ENCODE measurements around the gene ZNF670. TPM values are rescaled to one million over a fixed set of nuclear protein-coding genes. Genes with fewer than 3 reads are reported as not detected.

Gene ZNF670
- total RNA-seq, 4 donors from 2014 or later = 2.1 to 4.3 (median 2.5) TPM

DNA sequence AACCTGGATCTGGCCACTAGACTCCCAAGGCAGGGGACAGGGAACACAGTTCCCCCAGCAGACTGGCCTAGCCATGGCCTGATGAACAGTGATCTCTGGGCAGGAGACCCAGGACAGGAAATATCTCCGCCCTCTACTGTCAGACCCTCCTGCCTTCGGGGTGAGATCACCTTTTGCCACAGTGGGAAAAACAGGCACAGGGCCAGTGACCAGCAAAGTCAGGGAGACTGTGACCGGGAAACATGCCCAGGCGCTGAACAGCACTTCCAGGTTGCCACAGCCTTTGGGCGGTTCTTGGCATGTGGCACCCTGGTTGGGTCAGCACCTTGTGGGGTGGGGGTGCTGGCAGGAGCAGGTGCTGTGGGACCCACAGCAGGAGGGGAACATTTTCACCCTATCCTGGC is 34.5 kb upstream of the ZNF670 start:
- no peaks in the 10 kb centered on the region for H3K27me3 ChIP-seq
- TF ChIP-seq EP300 (IDR thresholded peaks at IDR 0.05) (no peak), POLR2AphosphoS5 (IDR thresholded peaks at IDR 0.05) (no peak)
- TF ChIP-seq, protein P1, sequence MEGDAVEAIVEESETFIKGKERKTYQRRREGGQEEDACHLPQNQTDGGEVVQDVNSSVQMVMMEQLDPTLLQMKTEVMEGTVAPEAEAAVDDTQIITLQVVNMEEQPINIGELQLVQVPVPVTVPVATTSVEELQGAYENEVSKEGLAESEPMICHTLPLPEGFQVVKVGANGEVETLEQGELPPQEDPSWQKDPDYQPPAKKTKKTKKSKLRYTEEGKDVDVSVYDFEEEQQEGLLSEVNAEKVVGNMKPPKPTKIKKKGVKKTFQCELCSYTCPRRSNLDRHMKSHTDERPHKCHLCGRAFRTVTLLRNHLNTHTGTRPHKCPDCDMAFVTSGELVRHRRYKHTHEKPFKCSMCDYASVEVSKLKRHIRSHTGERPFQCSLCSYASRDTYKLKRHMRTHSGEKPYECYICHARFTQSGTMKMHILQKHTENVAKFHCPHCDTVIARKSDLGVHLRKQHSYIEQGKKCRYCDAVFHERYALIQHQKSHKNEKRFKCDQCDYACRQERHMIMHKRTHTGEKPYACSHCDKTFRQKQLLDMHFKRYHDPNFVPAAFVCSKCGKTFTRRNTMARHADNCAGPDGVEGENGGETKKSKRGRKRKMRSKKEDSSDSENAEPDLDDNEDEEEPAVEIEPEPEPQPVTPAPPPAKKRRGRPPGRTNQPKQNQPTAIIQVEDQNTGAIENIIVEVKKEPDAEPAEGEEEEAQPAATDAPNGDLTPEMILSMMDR (IDR thresholded peaks at IDR 0.05) = no peak
- H3K9me3 ChIP-seq = no peaks in the 10 kb centered on the region
- no peak for DNase-seq (ENCODE audit: low spot score in 2 of 2)
- no peak overlapping the region for H3K4me3 ChIP-seq
- peaks cover 22% of the 10 kb centered on the region for H3K4me1 ChIP-seq
- no peaks in the 10 kb centered on the region for H3K36me3 ChIP-seq
- WGBS = 73% methylated on average over 5 of the region's 5 CpGs
- no peak overlapping the region for H3K27ac ChIP-seq

DNA sequence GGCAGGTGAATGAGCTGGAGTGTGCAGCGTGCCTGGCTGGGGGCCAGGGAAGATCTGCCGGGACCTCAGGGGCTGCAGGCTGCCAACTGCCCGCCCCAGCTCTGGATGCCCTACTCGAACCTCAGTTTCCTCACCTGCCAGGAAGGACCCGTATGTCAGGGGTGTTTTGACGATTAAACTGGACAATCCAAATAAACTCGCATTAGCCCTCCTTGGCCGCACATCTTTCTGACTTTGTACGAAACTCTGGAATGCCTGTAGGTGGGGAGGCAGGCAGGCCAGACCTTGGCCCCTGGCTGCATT is 33.8 kb upstream of the ZNF670 start:
- Histone ChIP-seq H3K27ac (peak overlapping the region; percentile 76), H3K4me1 (peaks cover 22% of the 10 kb centered on the region)

DNA sequence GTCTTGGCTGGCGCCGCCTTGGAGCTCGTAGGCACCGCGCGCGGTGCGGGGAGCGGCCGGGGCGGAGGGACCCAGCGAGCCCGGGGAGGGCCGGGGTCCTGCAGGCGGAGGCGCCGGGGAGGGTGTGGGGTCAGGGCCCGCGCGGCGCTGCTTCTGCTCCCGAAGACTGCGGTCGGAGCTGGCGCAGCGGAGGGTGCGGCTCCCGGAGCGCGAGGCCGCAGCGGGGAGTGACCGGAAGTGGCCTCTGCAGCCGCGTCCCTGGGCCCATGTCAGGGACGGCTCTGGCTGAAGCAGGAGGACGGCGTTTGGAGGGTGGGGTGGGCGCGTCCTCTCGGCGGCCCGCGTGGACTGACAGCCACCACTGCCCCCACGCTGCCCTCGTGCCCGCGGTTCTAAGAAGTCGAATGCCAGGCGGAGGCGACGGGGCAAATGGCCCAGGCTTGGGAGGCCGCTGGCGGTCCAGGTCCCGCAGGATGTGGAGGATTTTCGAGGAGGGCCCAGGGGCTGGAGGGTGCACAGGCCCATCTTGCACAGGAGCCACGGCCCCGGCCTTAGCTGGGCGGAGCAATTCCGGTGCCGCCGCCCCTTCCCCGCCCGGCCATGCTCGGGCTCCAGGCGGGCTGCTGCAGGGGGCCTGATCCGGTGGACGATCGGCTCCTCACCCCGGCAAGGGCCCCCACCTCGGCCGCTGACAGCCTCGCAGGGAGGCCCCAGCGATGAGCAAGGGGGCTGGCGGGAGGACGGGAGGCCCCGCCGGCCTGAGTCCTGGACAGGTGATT is 33.3 kb upstream of the ZNF670 start:
- H3K27ac ChIP-seq = peak overlapping the region; percentile 76
- TF ChIP-seq, protein P1 (IDR thresholded peaks at IDR 0.05) = no peak
- TF ChIP-seq POLR2AphosphoS5 (IDR thresholded peaks at IDR 0.05) = peak in 1 of 3 donors; percentile 51
- TF ChIP-seq EP300 (IDR thresholded peaks at IDR 0.05) = no peak
- TF ChIP-seq POLR2A (IDR thresholded peaks at IDR 0.05) = peak in 1 of 2 donors; percentile 52
- peak in 1 of 2 donors; percentile 78 for DNase-seq (ENCODE audit: low spot score in 2 of 2)

More for the DNA sequence above, 33.8 kb upstream of the ZNF670 start:
- no peak for DNase-seq (ENCODE audit: low spot score in 2 of 2)
- Histone ChIP-seq H3K27me3 (no peaks in the 10 kb centered on the region), H3K4me3 (peak overlapping the region; percentile 79), H3K36me3 (no peaks in the 10 kb centered on the region), H3K9me3 (no peaks in the 10 kb centered on the region)
- TF ChIP-seq POLR2A (IDR thresholded peaks at IDR 0.05) (no peak), POLR2AphosphoS5 (IDR thresholded peaks at IDR 0.05) (no peak), EP300 (IDR thresholded peaks at IDR 0.05) (no peak)
- TF ChIP-seq, protein P1 (IDR thresholded peaks at IDR 0.05) = no peak
- 93% methylated on average over 5 of the region's 9 CpGs for WGBS

DNA sequence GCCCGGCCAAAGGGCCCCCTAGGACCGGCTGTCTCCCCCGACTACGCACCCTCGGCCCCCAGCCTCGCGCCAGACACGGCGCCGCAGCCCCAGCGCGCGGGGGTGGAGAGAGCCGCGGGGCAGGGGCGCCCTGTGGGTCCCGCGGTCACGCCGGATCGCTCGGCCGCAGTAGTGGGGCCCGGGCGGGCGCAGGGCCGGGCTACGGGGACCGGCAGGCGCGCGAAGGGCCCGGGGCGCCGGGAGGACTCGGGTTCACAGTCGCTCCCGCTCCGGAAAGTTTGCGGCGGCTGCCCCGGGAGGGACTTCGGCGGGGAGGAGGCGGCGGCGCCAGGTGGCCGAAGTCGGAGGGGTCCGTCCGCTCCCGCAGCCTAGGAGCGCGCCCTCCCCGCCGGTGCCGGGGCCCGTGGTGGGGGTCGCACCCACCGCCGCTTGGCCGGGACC is 32.7 kb upstream of the ZNF670 start:
- no CpG with 5 or more reads among the region's 62 CpGs for WGBS
- peaks cover 22% of the 10 kb centered on the region for H3K4me1 ChIP-seq
- H3K9me3 ChIP-seq = no peaks in the 10 kb centered on the region
- TF ChIP-seq POLR2AphosphoS5 (IDR thresholded peaks at IDR 0.05) = no peak
- TF ChIP-seq, protein P1 (IDR thresholded peaks at IDR 0.05) = no peak
- TF ChIP-seq EP300 (IDR thresholded peaks at IDR 0.05) = no peak
- TF ChIP-seq POLR2A (IDR thresholded peaks at IDR 0.05) = no peak
- peak overlapping the region; percentile 79 for H3K4me3 ChIP-seq
- no peaks in the 10 kb centered on the region for H3K36me3 ChIP-seq
- DNase-seq (ENCODE audit: low spot score in 2 of 2) = no peak
- no peaks in the 10 kb centered on the region for H3K27me3 ChIP-seq
- H3K27ac ChIP-seq = peak overlapping the region; percentile 76

More for the DNA sequence above, 33.3 kb upstream of the ZNF670 start:
- Histone ChIP-seq H3K4me3 (peak overlapping the region; percentile 79), H3K27me3 (no peaks in the 10 kb centered on the region), H3K9me3 (no peaks in the 10 kb centered on the region), H3K36me3 (no peaks in the 10 kb centered on the region), H3K4me1 (peaks cover 22% of the 10 kb centered on the region)
- no CpG with 5 or more reads among the region's 78 CpGs for whole genome bisulfite sequencing

DNA sequence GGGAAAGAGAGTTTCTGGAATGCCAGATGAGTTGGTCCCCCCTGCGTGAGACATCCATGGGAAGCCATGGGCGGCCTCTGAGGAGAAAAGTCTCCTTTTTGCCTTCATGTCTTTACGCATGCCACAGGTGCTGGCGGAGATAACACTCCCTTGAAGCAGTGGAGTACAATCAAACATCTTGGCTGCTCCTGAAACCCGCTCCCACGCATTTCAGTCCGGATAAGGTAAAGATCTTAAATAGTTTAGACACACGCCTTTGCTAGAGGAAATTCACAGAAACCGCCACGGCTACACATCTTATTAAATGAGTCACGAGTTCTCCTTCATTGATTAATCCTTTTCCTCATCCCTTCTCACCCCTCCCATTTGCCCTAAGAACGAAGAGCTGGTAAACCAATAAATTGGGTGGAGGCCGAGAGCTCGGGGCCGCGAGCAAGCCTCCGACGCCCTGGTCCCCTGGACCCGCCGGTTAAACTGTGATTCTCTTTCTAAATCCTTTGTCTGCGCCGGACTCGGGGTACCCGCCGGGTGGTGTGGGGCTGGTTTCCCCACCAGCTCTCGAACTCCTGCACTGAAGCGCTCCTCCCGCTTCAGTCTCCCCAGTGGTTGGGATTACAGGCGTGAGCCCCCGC is 32.1 kb upstream of the ZNF670 start:
- Histone ChIP-seq H3K4me3 (peak overlapping the region; percentile 79), H3K27ac (peak overlapping the region; percentile 76), H3K27me3 (no peaks in the 10 kb centered on the region), H3K4me1 (peaks cover 22% of the 10 kb centered on the region), H3K36me3 (no peaks in the 10 kb centered on the region), H3K9me3 (no peaks in the 10 kb centered on the region)
- WGBS = 16% methylated on average over 24 of the region's 30 CpGs
- DNase-seq (ENCODE audit: low spot score in 2 of 2) = no peak
- TF ChIP-seq POLR2A (IDR thresholded peaks at IDR 0.05) = no peak

Data from suprapubic skin (tissue), 4 donors.